OCI-M1 (cell line): ENCODE measurements around the gene CUBN.
A peak's percentile ranks its signal among the peaks of the same experiment; 100 is the strongest.

ENCODE experiments used
- DNase-seq: peaks from one replicate; lab custom pipeline; 2025; lab: John Stamatoyannopoulos, UW

CUBN gene

DNA sequence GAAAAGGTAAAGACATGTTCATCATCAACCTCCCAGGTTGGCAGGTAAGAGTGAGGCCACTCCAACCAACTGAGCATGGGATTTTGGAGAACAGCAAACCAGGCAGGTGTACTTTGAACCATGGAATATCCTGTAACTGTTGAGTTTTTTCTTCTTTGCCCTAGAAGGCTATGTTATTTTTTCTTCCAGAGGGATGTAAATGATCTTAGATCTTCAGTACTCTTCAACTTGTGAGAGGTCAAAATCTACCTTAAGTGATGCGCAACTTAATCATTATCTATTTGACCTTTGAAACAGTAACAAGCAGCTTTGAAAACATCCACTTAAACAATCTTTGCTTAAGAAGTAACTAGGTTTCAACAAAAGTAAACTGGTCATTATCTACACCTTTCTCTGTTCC lies at the start of gene CUBN:
Gene CUBN, minus strand, starts transcription at position 71 of the 400 bp plus-strand sequence. Its CDS starts 46 bp downstream, at position 25.
- DNase-seq, result no peak

- no peak for DNase-seq
These were observed 49.4 kb upstream of the CUBN start for GRCh38 chr10:17179002-17179401.

DNA sequence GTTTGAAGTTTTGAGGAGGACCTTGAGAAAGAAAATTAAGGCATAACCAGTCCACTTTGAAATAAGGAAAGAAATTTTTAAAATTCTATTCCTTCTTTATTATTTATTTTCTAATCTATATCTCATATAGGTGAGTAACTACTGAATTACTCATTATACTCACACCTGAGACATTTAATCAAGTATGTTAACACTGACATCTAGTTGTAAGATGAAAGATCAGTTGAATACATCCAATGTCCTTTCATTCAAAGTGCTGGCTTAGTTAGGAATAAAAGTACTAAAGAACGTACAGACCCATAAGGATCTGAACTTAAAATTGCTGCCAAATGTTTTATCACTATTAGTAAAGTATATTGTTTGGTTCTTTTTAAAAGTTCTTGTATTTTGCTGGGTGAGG lies 48.4 kb upstream of the CUBN start:
- DNase-seq, result no peak

GRCh38 chr10:17177014-17177413 lies 47.4 kb upstream of the CUBN start:
- DNase-seq, result no peak

GRCh38 chr10:17176091-17176490 lies 46.5 kb upstream of the CUBN start:
- no peak for DNase-seq

DNA sequence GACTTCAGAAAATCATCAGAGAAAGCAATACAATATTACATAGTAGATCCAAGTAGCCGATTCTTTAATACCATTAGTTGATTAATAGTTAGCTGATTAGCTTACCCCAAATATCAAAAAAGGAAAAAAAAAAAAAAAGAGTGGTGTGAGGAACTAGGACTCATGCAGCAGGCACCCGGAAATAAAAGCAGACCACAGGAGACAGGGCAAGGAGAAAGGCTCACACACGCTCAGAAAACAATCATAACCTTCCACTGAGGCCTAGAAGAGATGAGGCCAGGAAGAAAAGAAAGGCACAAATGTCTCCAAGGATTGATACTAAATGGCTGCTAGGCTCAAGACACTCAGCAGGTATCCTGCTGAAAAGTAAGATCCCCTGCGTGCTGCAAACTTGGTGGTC lies 45.9 kb upstream of the CUBN start:
- DNase-seq, result peak; percentile 59

DNA sequence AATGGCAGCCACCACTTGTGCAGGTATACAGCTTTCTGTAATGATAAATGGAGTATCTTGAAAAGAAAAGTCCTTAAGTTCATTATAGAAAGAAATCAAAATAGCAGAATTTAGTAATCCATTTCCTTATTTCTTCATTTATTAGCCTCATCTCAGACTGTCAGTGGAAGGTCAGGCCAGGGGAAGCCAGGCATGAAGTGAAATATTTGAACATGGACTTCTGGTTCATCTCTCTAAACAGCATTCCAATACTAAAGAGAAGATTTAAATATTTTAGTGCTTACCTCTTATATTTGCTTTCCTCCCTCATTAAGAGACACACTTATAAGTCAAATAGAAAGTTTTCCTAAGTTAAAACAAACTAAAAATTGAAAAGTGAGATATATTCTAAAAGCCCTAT lies 45.0 kb upstream of the CUBN start:
- no peak for DNase-seq

- no peak for DNase-seq
These were observed 41.6 kb upstream of the CUBN start for GRCh38 chr10:17171141-17171641.

GRCh38 chr10:17169803-17170202 lies 40.2 kb upstream of the CUBN start:
- DNase-seq, result no peak

DNA sequence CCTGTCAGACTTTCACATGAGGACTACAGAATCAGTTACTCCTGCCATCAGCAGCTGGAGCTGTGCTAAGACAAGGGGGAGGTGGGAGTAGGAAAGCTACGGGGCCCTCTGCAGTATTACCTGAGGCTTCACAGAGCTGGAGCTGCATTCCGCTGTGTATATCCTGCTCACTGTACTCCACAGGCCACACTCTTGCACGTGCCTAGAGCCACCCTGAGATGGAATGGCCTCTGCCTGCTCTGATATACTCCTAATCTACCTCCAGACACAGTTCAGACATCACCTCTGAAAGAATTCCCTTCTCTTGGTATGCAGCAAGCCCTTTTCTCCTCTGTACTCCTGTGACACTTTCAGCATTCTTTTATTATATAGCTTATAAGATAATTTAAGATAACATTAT lies 37.1 kb upstream of the CUBN start:
- DNase-seq, result no peak

DNA sequence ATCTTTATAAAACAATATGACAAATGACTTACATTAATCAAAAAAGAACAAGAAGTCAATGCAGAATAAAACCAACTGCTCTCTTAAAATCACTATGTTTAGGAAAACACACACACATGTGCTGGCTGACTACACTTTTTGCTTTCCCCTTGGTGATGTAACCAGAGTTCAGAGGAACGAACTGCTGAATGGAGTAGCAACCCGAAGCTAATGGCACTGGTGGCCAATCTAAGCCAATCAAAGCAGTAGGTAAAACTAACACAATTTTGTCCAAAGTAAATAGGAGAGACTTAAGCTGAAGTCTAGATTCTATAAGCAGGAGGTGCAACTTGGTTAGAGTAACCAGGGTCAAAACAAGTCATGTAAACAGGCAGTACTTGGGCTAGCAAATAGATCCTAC lies 33.2 kb upstream of the CUBN start:
- DNase-seq, result no peak

DNA sequence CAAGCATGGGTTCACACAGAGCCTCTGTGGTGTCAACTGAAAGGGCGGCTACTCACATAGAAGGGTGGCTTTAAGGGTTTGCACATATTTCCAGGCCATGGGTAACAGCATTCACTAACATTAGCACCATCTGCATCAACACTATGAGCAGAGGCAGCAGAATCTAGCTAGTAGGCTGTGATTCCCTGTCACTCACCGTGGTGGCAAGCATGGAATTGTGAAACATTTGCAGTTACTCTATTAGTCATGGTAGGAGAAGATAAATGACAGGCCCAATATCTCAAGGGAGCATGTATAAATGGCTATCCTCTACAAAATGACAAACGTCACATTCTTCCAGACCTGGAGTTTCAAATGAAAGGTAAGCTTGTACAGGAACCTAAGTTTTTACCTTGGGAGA lies 32.2 kb upstream of the CUBN start:
- DNase-seq, result no peak

- DNase-seq, result no peak
These were observed 27.4 kb upstream of the CUBN start for GRCh38 chr10:17157024-17157423.

DNA sequence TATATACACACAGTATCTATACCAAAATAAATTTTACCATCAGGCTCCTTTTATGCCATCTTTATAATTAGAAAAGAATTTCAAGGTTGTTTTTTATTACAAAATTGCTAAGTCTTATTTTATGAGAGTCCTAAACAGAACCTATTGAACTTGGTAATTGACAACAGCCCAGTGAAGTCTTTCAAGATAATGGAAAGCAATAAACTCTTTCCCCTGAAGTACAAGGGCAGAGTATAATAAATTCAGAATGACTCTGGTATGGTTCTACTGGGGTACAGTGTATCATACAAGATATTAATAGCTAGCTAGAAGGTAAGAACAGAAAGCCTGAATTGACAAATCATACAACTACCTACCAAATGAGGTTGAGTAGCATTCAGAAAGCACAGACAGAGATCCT lies 26.2 kb upstream of the CUBN start:
- no peak for DNase-seq

- no peak for DNase-seq
These were observed 24.5 kb upstream of the CUBN start for GRCh38 chr10:17154116-17154515.

DNA sequence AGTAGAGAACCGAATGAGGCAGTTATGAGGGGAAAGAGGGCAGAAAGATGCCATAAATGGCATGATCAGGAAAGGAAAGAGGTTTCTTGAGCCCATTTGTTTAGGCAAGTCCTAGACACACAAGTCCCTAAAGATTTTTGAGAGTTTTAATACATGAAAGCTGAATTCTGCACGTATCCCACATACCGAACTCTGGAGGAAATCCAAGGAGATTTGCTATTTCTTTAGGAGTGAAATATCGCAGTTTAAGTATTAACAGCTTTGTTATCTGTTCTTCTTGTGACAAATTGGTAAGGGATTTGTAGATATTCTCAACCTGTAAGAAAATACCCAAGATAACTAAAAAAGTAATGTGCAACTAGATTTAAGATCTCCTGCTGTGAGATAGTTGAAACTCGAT lies 23.7 kb upstream of the CUBN start:
- no peak for DNase-seq

DNA sequence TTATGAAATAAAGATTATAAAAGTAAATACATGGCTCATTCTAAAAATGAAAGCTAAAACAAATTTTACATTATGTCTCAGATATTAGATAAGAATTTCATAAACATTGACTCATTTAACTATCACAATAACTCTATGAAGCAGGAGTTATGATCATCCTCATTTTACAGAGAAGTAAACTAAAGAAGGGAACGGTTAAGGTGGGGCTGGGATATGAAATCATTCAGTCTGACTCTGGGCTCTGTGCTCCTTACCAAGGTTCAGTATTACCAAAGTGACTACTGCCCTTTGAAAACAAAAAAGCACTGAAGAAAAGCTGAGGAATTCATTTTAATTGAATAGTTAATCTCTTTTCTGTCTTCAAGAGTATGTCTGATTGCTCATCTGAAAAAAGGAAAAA lies 22.1 kb upstream of the CUBN start:
- DNase-seq, result no peak

- DNase-seq, result peak; percentile 49
These were observed 18.4 kb upstream of the CUBN start for GRCh38 chr10:17147884-17148489.

DNA sequence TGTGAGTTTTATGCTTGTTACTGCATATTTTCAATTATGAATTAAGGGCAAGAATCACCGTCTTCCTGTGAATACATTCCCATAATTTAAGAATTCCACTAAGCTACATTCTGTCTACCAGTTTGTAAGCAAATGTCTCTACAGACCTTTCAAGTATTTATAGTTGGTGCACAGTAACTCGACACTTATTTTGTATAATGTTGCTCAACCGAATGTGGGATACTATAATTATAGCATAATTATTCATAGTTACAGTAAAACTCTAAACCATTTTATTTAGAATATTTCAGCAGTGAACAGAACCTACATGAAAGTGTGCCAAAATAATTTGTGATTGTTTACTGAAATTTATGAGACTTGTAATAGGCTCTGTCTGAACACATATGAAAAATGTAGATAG lies 17.3 kb upstream of the CUBN start:
- DNase-seq, result no peak

DNA sequence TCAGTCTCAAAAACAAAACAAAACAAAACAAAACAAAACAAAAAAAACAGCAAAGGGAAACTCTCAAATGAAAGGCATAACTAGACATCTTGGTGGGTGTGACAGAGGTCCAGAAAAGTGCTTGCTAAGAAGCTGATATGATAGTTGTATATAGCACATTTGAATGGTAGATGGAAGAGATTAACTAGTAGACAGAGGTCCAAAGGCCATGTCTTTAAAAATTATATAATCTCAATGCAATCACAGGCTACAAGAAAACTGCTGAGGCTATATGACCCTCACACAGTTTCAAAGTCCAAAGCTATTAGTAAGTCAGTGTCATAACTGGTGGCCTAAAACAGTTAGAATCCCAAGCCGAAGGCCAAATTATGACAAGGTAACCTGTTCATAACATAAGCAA lies 15.6 kb upstream of the CUBN start:
- DNase-seq, result no peak

- DNase-seq, result no peak
These were observed 15.1 kb upstream of the CUBN start for GRCh38 chr10:17144757-17145156.

DNA sequence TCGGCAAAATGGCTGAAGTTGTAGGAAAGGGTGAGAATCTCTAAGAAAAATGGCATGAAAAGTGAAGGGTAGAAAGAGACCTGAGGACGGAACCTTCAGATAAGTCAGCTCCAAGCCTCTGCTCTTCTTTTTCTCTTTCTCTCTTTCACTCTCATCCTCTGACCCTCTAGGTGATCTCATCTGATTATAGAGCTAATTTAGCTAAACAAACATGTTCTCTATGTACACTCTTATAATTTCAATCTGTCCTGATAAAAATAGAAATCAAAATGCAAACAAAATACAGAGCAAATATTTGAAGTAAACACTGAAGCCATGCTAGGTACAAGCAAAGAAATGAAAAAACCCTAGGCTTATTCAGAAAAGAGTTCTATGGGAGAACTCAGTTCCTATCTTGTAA lies 14.4 kb upstream of the CUBN start:
- DNase-seq, result no peak

- no peak for DNase-seq
These were observed 13.6 kb upstream of the CUBN start for GRCh38 chr10:17143055-17143690.
